Esophagus muscularis mucosa (tissue), 4 donors: Measurements from ENCODE around the gene LCNL1. TPM values are rescaled to one million over a fixed set of nuclear protein-coding genes. Genes with fewer than 3 reads are reported as not detected.

ENCODE experiments used
- DNase-seq: peaks from one replicate; pipeline ENCODE4 v3.0.0-alpha.2; 2017; ENCODE audit errors: extremely low spot score
- H3K27ac ChIP-seq, 4 donors: fragments of 200-600 bp; sonication (generic); replicated peaks in 1 of 4; 1 replicate in 3 of 4; 2 replicates in 1 of 4; pipeline ENCODE4 v1.5.1; 2016 to 2019; ENCODE audit warnings: mild to moderate bottlenecking in 1 of 4
- H3K27me3 ChIP-seq, 4 donors: fragments of 200-600 bp; sonication (generic); one replicate each; pipeline versions ENCODE4 v1.5.1 to v1.6.0; 2016 to 2019
- H3K36me3 ChIP-seq, 4 donors: fragments of 200-600 bp; sonication (generic); one replicate each; pipeline ENCODE4 v1.5.1; 2016 to 2019
- H3K4me1 ChIP-seq, 4 donors: fragments of 200-600 bp; sonication (generic); one replicate each; pipeline ENCODE4 v1.5.1; 2016 to 2019
- H3K4me3 ChIP-seq, 4 donors: fragments of 200-600 bp; sonication (generic); 1 replicate in 2 of 4; 2 replicates in 2 of 4; pipeline ENCODE4 v1.5.1; 2016 to 2019; ENCODE audit warnings: mild to moderate bottlenecking in 4 of 4, moderate library complexity in 1 of 4
- H3K9me3 ChIP-seq, 4 donors: fragments of 200-600 bp; sonication (generic); 1 replicate in 3 of 4; 2 replicates in 1 of 4; pipeline ENCODE4 v1.5.1; 2016 to 2019
- EP300 ChIP-seq: sonication (generic); formaldehyde crosslinking; IDR thresholded peaks from one replicate; pipeline ENCODE4 v1.6.1; 2017; ENCODE audit warnings: antibody characterized with exemption
- POLR2A ChIP-seq: fragments of 450-650 bp; IDR thresholded peaks from one replicate; pipeline ENCODE4 v1.6.1; 2017; ENCODE audit warnings: antibody characterized with exemption, moderate library complexity, mild to moderate bottlenecking, low read depth
- POLR2AphosphoS5 ChIP-seq, 2 donors: sonication (generic); formaldehyde crosslinking; IDR thresholded peaks; one replicate each; pipeline ENCODE4 v1.6.1; 2017; ENCODE audit warnings: antibody characterized with exemption in 2 of 2
- WGBS: methylation state at CpG from one replicate; pipeline ENCODE4 v1.1.5; 2018; 5-methylcytosine and 5-hydroxymethylcytosine counted together
- intact Hi-C: fragments of 100-400 bp; cut with DNase I; formaldehyde crosslinking; loops from one replicate; pipeline ENCODE4 v1.15.1; 2023
- total RNA-seq, 4 donors: library from RNA; depleted of rRNA; stranded (reverse); fragments of >200 nt; gene quantifications; one replicate each; pipeline versions ENCODE4 v1.1.0 to v1.2.1, GENCODE V29; 2016
- TF ChIP-seq, protein P1 (sequence below), 3 experiments: fragments of 200-600 bp in 2 of 3; fragments of 450-650 bp in 1 of 3; sonication (generic) in 2 of 3; IDR thresholded peaks; one replicate each; pipeline ENCODE4 v1.5.1; 2017 to 2019; ENCODE audit warnings: antibody characterized with exemption in 3 of 3, mild to moderate bottlenecking in 2 of 3, moderate library complexity in 1 of 3

LCNL1 gene
- total RNA-seq, 4 donors from 2014 or later = 0.11 to 0.42 (median 0.39) TPM; not detected in 1

- no peak overlapping the region for H3K27ac ChIP-seq
- no CpG with 5 or more reads among the region's 12 CpGs for WGBS
- H3K4me1 ChIP-seq = peaks cover 10 to 25% (median 20%) of the 10 kb centered on the region in 4 donors
- intact Hi-C loops = no loop called here
- H3K9me3 ChIP-seq = no peaks in the 10 kb centered on the region
- TF ChIP-seq POLR2A (no peak), POLR2AphosphoS5 (IDR thresholded peaks at IDR 0.05) (no peak), EP300 (no peak)
- TF ChIP-seq, protein P1, sequence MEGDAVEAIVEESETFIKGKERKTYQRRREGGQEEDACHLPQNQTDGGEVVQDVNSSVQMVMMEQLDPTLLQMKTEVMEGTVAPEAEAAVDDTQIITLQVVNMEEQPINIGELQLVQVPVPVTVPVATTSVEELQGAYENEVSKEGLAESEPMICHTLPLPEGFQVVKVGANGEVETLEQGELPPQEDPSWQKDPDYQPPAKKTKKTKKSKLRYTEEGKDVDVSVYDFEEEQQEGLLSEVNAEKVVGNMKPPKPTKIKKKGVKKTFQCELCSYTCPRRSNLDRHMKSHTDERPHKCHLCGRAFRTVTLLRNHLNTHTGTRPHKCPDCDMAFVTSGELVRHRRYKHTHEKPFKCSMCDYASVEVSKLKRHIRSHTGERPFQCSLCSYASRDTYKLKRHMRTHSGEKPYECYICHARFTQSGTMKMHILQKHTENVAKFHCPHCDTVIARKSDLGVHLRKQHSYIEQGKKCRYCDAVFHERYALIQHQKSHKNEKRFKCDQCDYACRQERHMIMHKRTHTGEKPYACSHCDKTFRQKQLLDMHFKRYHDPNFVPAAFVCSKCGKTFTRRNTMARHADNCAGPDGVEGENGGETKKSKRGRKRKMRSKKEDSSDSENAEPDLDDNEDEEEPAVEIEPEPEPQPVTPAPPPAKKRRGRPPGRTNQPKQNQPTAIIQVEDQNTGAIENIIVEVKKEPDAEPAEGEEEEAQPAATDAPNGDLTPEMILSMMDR (IDR thresholded peaks at IDR 0.05) = no peak
- no peaks in the 10 kb centered on the region for H3K36me3 ChIP-seq
- no peak overlapping the region for H3K4me3 ChIP-seq
- H3K27me3 ChIP-seq = peaks cover 0 to 45% (median 0%) of the 10 kb centered on the region in 4 donors
- no peak for DNase-seq
These were observed 19.0 kb upstream of the LCNL1 start for GRCh38 chr9:136963751-136964150.

GRCh38 chr9:136964171-136964689, 18.6 kb upstream of the LCNL1 start:
- peaks cover 0 to 45% (median 0%) of the 10 kb centered on the region in 4 donors for H3K27me3 ChIP-seq
- H3K4me1 ChIP-seq = peaks cover 10 to 25% (median 20%) of the 10 kb centered on the region in 4 donors
- no peaks in the 10 kb centered on the region for H3K36me3 ChIP-seq
- H3K4me3 ChIP-seq = no peak overlapping the region
- no peak overlapping the region for H3K27ac ChIP-seq
- DNase-seq = no peak
- no peak for TF ChIP-seq POLR2A
- no peak for TF ChIP-seq POLR2AphosphoS5 (IDR thresholded peaks at IDR 0.05)
- no peak for TF ChIP-seq EP300
- TF ChIP-seq, protein P1 (IDR thresholded peaks at IDR 0.05) = no peak
- no peaks in the 10 kb centered on the region for H3K9me3 ChIP-seq
- intact Hi-C loops = no loop called here
- 63% methylated on average over 6 of the region's 22 CpGs for whole genome bisulfite sequencing

DNA sequence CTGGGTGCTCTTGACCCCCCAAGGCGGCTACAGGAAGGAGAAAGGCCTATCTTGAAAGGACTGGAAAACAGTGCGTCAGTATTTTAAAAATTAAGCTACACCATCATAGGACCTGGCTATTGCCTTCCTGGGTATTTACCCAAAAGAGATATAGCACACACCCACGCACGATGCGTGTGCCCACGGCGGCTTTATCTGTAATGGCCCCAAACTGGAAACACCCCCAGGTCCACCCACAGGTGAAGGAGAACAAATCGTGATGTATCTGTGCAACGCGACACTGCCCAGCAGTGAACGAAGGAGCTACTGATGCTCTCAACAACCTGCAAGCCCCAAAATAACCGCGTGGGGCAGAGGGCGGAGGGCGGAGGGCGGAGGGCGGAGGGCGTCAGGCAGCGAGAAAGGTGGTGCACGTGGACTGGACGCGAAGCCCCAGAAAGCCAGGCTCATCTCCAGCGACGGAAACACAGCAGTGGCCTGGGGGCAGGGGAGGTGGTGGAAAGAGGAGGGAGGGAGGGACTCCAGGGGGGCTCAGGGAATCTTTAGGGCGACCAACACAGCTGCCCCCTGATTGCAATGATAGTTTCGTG, 17.9 kb upstream of the LCNL1 start:
- peaks cover 10 to 25% (median 20%) of the 10 kb centered on the region in 4 donors for H3K4me1 ChIP-seq
- intact Hi-C loops = no loop called here
- no peak overlapping the region for H3K27ac ChIP-seq
- no peaks in the 10 kb centered on the region for H3K36me3 ChIP-seq
- H3K4me3 ChIP-seq = no peak overlapping the region
- TF ChIP-seq EP300 = no peak
- TF ChIP-seq, protein P1 (IDR thresholded peaks at IDR 0.05) = no peak
- no peak for TF ChIP-seq POLR2A
- no peak for TF ChIP-seq POLR2AphosphoS5 (IDR thresholded peaks at IDR 0.05)
- H3K9me3 ChIP-seq = no peaks in the 10 kb centered on the region
- peaks cover 0 to 45% (median 0%) of the 10 kb centered on the region in 4 donors for H3K27me3 ChIP-seq
- 90% methylated on average over 26 of the region's 26 CpGs for WGBS
- no peak for DNase-seq

DNA sequence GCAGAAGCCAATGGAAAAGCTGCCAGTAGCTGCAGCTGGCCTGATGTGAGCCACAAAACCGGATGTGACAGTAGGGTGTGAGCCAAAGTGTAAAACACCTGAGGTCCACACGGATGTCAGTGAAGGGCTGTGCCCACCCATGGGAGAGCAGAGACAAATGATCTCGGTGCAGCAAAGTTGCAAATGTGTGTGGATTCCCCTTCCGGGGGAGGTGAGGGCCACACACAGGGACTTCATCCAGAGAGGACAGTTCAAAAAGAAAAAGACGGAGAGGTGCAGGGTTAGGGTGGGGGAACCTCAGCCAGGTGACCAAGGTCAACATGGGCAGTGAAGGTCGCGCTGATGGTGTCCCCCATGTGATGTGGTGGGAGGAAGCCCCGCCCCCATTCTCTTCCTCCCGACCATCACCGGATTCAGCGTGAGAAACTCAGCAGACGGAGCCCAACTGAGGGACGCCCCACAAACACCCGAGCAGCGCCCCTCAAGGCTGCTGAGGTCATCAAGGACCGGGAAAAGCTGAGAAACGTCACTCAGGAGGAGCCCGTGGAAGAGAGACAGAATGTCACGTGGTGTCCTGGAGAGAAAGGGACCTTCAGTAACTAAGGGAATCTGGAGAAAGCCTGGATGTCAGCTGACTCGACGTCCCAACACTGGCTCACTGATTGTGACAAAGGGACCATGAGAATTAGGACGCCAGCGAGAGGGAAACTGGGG, 16.9 kb upstream of the LCNL1 start:
- Histone ChIP-seq H3K9me3 (no peaks in the 10 kb centered on the region), H3K4me3 (peak overlapping the region in 1 of 4 donors; percentile 8), H3K4me1 (peaks cover 10 to 24% (median 20%) of the 10 kb centered on the region in 4 donors), H3K27me3 (peaks cover 0 to 54% (median 0%) of the 10 kb centered on the region in 4 donors), H3K27ac (no peak overlapping the region), H3K36me3 (no peaks in the 10 kb centered on the region)
- DNase-seq = no peak
- WGBS = 29% methylated on average over 22 of the region's 23 CpGs
- intact Hi-C loops = no loop called here
- TF ChIP-seq, protein P1 (IDR thresholded peaks at IDR 0.05) = no peak
- TF ChIP-seq POLR2AphosphoS5 (IDR thresholded peaks at IDR 0.05) = no peak
- TF ChIP-seq POLR2A = no peak
- no peak for TF ChIP-seq EP300
